Astrocyte (in vitro differentiated cells and primary cell): ENCODE results near the gene PSMD5. TPM values are rescaled to one million over a fixed set of nuclear protein-coding genes. Genes with fewer than 3 reads are reported as not detected.

Experiments
- DNase-seq: peaks from one replicate; pipeline ENCODE4 v3.0.0-alpha.2; 2010; ENCODE audit warnings: low read depth
- FAIRE-seq: peaks from 2 replicates; lab custom pipeline; 2011; peaks lifted over from hg19 to GRCh38; lab: Jason Lieb, UNC
- H2AFZ ChIP-seq: 2 replicates; pipeline ENCODE4 v1.6.0; 2012; ENCODE audit warnings: low read depth, low read length, inconsistent platforms
- H3K27ac ChIP-seq: 2 replicates; pipeline ENCODE4 v1.5.1; 2011; ENCODE audit warnings: low read depth, low read length, inconsistent platforms
- H3K27me3 ChIP-seq: 2 replicates; pipeline ENCODE4 v1.6.0; 2011; ENCODE audit warnings: low read length, inconsistent platforms; ENCODE audit not compliant: insufficient read depth
- H3K36me3 ChIP-seq: 2 replicates; pipeline ENCODE4 v1.5.1; 2011; ENCODE audit warnings: low read length, inconsistent platforms; ENCODE audit not compliant: insufficient read depth
- H3K4me1 ChIP-seq: 2 replicates; pipeline ENCODE4 v1.5.1; 2011; ENCODE audit warnings: low read length, inconsistent platforms; ENCODE audit not compliant: insufficient read depth
- H3K4me2 ChIP-seq: 2 replicates; pipeline ENCODE4 v1.6.0; 2012; ENCODE audit warnings: low read length, inconsistent platforms
- H3K4me3 ChIP-seq: 2 replicates; pipeline ENCODE4 v1.5.1; 2011; ENCODE audit warnings: low read depth, mild to moderate bottlenecking, low read length, inconsistent platforms; ENCODE audit not compliant: insufficient read depth
- H3K79me2 ChIP-seq: 2 replicates; pipeline ENCODE4 v1.6.0; 2012; ENCODE audit warnings: mild to moderate bottlenecking, low read length, inconsistent platforms; ENCODE audit not compliant: insufficient read depth
- H3K9ac ChIP-seq: 2 replicates; pipeline ENCODE4 v1.6.0; 2012; ENCODE audit warnings: mild to moderate bottlenecking, low read length, inconsistent platforms
- H3K9me3 ChIP-seq: 2 replicates; pipeline ENCODE4 v1.5.1; 2012; ENCODE audit warnings: low read depth, mild to moderate bottlenecking, low read length, inconsistent platforms; ENCODE audit not compliant: insufficient read depth
- H4K20me1 ChIP-seq: 2 replicates; pipeline ENCODE4 v1.6.0; 2012; ENCODE audit warnings: low read length, inconsistent platforms; ENCODE audit not compliant: insufficient read depth
- H3K27ac Mint-ChIP-seq: one replicate; pipeline ENCODE4 v1.8.0; 2021; ENCODE audit warnings: mild to moderate bottlenecking, mixed read lengths; ENCODE audit not compliant: unreplicated experiment
- H3K27me3 Mint-ChIP-seq: one replicate; pipeline ENCODE4 v1.8.0; 2021; ENCODE audit warnings: low read depth, mixed read lengths; ENCODE audit not compliant: unreplicated experiment
- H3K36me3 Mint-ChIP-seq: one replicate; pipeline ENCODE4 v1.8.0; 2021; ENCODE audit warnings: low read depth, mixed read lengths; ENCODE audit not compliant: unreplicated experiment
- H3K4me1 Mint-ChIP-seq: one replicate; pipeline ENCODE4 v1.8.0; 2021; ENCODE audit warnings: low read depth, mixed read lengths; ENCODE audit not compliant: unreplicated experiment
- H3K4me3 Mint-ChIP-seq: one replicate; pipeline ENCODE4 v1.8.0; 2021; ENCODE audit warnings: mild to moderate bottlenecking, moderate library complexity, mixed read lengths; ENCODE audit not compliant: unreplicated experiment
- H3K9me3 Mint-ChIP-seq: one replicate; pipeline ENCODE4 v1.8.0; 2021; ENCODE audit warnings: mild to moderate bottlenecking, mixed read lengths; ENCODE audit not compliant: unreplicated experiment
- EZH2 ChIP-seq: IDR thresholded peaks from 2 replicates; pipeline ENCODE4 v1.6.1; 2012; ENCODE audit warnings: mild to moderate bottlenecking, low read length, inconsistent platforms; ENCODE audit not compliant: insufficient read depth
- total RNA-seq: library from RNA; stranded (reverse); gene quantifications from 2 replicates; pipeline ENCODE4 v1.2.1, GENCODE V29; 2021
- TF ChIP-seq, protein P1 (sequence below): IDR thresholded peaks from 2 replicates; pipeline ENCODE4 v1.5.1; 2011; ENCODE audit warnings: low read depth, mild to moderate bottlenecking, inconsistent platforms, low read length, moderate library complexity; ENCODE audit not compliant: insufficient read depth

The PSMD5 gene
- total RNA-seq, 1 donor from 2014 or later, result 66.2 TPM

GRCh38 chr9:120860083-120860482 lies 17.4 kb upstream of the PSMD5 start:
- H3K9ac ChIP-seq, result no peak overlapping the region
- no peak overlapping the region for H2AFZ ChIP-seq
- DNase-seq, result no peak
- Mint-ChIP-seq H3K27ac (no peak overlapping the region), H3K27me3 (no peaks in the 10 kb centered on the region), H3K4me1 (peaks cover 5% of the 10 kb centered on the region), H3K4me3 (no peak overlapping the region), H3K9me3 (no peaks in the 10 kb centered on the region), H3K36me3 (peaks cover 10% of the 10 kb centered on the region)
- no peak overlapping the region for H3K27ac ChIP-seq
- H3K79me2 ChIP-seq, result no peaks in the 10 kb centered on the region
- no peaks in the 10 kb centered on the region for H3K9me3 ChIP-seq
- H3K4me2 ChIP-seq, result no peak overlapping the region
- no peaks in the 10 kb centered on the region for H3K27me3 ChIP-seq
- no peaks in the 10 kb centered on the region for H3K4me1 ChIP-seq
- no peak for TF ChIP-seq EZH2
- TF ChIP-seq, protein P1, sequence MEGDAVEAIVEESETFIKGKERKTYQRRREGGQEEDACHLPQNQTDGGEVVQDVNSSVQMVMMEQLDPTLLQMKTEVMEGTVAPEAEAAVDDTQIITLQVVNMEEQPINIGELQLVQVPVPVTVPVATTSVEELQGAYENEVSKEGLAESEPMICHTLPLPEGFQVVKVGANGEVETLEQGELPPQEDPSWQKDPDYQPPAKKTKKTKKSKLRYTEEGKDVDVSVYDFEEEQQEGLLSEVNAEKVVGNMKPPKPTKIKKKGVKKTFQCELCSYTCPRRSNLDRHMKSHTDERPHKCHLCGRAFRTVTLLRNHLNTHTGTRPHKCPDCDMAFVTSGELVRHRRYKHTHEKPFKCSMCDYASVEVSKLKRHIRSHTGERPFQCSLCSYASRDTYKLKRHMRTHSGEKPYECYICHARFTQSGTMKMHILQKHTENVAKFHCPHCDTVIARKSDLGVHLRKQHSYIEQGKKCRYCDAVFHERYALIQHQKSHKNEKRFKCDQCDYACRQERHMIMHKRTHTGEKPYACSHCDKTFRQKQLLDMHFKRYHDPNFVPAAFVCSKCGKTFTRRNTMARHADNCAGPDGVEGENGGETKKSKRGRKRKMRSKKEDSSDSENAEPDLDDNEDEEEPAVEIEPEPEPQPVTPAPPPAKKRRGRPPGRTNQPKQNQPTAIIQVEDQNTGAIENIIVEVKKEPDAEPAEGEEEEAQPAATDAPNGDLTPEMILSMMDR, result no peak
- H4K20me1 ChIP-seq, result no peaks in the 10 kb centered on the region
- no peak overlapping the region for H3K4me3 ChIP-seq
- H3K36me3 ChIP-seq, result peaks cover 22% of the 10 kb centered on the region
- FAIRE-seq, result no peak

GRCh38 chr9:120859361-120859760 lies 16.6 kb upstream of the PSMD5 start:
- no peak for FAIRE-seq
- no peak overlapping the region for H3K4me2 ChIP-seq
- H3K4me3 ChIP-seq, result no peak overlapping the region
- Mint-ChIP-seq H3K4me1 (peaks cover 5% of the 10 kb centered on the region), H3K36me3 (peaks cover 10% of the 10 kb centered on the region), H3K9me3 (no peaks in the 10 kb centered on the region), H3K27ac (no peak overlapping the region), H3K27me3 (no peaks in the 10 kb centered on the region), H3K4me3 (no peak overlapping the region)
- H3K36me3 ChIP-seq, result peaks cover 22% of the 10 kb centered on the region
- H3K9me3 ChIP-seq, result no peaks in the 10 kb centered on the region
- H3K4me1 ChIP-seq, result no peaks in the 10 kb centered on the region
- H3K27ac ChIP-seq, result no peak overlapping the region
- no peaks in the 10 kb centered on the region for H3K27me3 ChIP-seq
- no peaks in the 10 kb centered on the region for H3K79me2 ChIP-seq
- H3K9ac ChIP-seq, result no peak overlapping the region
- no peak for DNase-seq
- no peak overlapping the region for H2AFZ ChIP-seq
- TF ChIP-seq, protein P1, result no peak
- no peak for TF ChIP-seq EZH2
- H4K20me1 ChIP-seq, result no peaks in the 10 kb centered on the region

DNA sequence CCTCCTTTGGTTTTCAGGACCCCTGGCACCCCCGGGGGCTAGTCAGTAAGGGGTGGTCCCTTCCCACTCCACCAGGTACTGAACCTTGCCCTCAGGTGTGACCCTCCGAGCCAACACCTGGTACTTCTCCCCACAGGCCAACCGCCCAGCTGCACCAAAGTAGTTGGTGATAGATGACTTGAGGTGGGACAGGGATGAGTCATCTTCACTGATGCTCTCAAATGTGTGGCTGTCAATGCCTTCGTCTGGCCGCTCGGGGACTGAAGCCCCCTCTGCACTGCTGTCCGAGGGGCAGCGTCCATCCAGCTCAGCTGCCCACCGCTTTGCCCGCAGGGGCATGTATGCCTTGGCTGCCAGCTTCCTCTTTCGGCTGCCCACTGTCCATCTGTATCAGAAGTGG lies 15.2 kb upstream of the PSMD5 start:
- no peaks in the 10 kb centered on the region for H3K27me3 ChIP-seq
- Mint-ChIP-seq H3K27ac (no peak overlapping the region), H3K4me1 (peaks cover 9% of the 10 kb centered on the region), H3K9me3 (no peaks in the 10 kb centered on the region), H3K27me3 (no peaks in the 10 kb centered on the region), H3K4me3 (no peak overlapping the region), H3K36me3 (peaks cover 8% of the 10 kb centered on the region)
- TF ChIP-seq EZH2, result no peak
- TF ChIP-seq, protein P1, result no peak
- H3K4me1 ChIP-seq, result peaks cover 3% of the 10 kb centered on the region
- no peak overlapping the region for H3K9ac ChIP-seq
- H3K36me3 ChIP-seq, result peaks cover 21% of the 10 kb centered on the region
- H3K27ac ChIP-seq, result no peak overlapping the region
- no peak overlapping the region for H3K4me3 ChIP-seq
- DNase-seq (no peak), FAIRE-seq (no peak)
- no peak overlapping the region for H2AFZ ChIP-seq
- no peaks in the 10 kb centered on the region for H4K20me1 ChIP-seq
- H3K4me2 ChIP-seq, result no peak overlapping the region
- H3K9me3 ChIP-seq, result no peaks in the 10 kb centered on the region
- no peaks in the 10 kb centered on the region for H3K79me2 ChIP-seq
